Activated CD4-positive, alpha-beta T cell treated with anti-CD3 and anti-CD28 coated beads, Interleukin-2, amount 50 U/mL, for 4 hours (primary cell): ENCODE results near the gene CLN3.
A peak's percentile ranks its signal among the peaks of the same experiment; 100 is the strongest.
"Not testable (repeated sequence)": the region's sequence is repeated elsewhere in the genome, so short reads cannot be mapped to it uniquely, and the experiment has no call there.

ENCODE experiments used
- DNase-seq, 2 experiments: peaks; one replicate each; pipeline ENCODE4 v3.0.0-alpha.2; 2020

Gene CLN3

DNA sequence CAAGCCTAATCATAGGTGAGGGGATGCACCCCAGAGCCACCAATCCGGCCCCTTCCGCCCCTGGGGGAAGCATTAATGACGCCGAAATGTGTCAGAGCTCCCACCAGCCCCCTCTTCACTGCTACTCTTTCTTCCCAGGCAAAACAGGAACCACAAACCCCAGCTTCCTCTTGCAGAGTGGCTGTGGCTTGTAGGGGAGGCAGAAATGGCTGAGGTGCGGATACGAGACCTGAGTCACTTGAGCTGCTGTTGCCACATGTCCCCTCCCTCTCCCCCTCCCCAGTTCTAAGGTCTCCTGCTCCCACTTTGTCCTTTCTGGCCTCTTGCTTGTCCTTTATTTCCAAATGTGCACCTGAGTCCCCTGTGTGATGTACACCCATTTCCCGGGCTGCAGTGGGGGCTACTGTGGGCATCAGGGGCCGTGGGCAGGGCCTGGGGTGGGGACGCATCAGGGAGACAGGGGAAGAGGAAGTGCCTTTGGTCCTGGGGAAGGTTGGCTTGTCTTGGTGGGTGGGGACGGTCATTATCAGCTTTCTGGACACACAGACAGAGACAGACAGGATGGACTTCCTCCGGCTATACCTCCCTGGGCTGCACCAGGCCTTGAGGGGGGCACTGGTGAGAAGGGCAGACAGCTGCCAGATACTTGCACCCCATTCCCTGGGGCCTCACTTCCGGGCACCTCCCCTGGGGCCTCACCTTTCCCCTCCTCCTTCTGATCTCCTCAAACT, 2.4 kb upstream of the CLN3 start, which contains the start of gene APOBR:
APOBR (plus strand) TSS at position 523 of the 731 bp plus-strand sequence; CDS start at position 562, 39 bp downstream.
- peak; percentile 75 to 80 for DNase-seq

DNA sequence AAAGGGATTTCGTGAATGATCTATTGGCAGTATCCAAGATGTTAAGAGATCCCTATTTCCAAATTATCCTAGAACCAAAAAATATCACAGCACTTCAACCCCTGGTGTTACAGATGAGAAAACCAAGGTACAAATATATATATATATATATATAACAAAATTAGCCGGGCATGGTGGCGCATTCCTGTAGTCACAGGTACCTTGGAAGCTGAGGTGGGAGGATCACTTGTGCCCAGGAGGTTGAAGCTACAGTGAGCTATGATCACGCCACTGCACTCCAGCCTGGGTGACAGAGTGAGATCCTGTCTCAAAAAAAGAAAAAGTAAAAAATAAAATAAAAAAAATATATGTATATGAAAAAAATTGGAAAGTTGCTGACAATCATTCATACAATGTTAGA, 637 bp upstream of the CLN3 start:
- DNase-seq, result no peak

DNA sequence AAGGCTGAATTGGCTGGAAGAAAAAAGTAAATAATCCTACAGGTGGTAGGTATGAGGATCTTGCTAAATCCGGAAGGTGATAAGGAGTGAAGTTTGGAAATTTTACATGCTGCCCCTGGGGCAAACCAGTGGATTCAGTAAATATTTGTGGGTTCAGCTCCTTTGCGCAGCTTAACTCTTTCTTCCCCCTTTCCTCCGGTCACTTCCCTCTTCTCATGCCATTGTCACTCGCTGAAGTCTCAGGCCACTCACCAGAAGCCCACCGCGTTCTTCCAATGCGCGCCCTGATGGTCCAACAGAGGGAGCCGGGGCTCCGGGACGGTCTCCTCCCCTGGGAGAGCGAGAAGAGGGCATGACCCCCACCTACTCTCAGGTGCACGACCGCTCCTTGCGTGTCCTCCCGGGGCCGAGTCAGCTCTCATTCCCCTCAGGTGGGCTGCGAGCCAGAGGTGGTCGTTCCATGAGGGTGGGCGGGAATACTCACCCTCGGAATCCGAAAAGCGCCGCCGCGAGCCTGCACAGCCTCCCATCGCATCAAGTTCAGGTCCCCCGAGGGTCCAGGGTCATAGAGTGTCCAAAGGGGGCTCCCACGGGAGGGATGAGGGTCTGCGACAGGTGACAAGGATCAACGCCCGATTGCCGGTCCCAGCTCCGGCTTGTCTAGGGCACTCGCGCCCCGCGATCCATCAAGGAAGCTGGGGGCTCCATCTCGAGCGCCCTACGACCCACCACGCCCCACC, 474 bp downstream of the CLN3 start:
- DNase-seq, result no peak

DNA sequence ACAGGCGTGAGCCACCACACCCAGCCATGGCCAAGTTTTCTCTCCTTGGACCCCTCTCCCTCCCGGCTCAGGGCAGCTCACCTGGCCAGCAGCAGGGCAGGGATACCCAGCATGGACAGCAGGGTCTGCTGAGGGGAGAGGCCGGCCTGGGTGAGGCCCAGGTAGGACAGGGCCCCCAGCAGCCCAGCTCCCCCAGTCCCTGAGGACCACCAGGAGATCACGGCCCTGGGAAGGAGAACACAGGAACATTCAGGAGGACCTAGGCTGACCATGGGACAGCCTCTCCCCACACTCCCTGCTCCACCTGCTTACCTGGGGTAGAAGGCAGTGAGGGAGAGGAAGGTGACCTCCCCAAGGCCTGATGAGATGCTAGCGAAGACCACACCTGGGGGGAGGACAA, 5.6 kb downstream of the CLN3 start:
- no peak for DNase-seq

DNA sequence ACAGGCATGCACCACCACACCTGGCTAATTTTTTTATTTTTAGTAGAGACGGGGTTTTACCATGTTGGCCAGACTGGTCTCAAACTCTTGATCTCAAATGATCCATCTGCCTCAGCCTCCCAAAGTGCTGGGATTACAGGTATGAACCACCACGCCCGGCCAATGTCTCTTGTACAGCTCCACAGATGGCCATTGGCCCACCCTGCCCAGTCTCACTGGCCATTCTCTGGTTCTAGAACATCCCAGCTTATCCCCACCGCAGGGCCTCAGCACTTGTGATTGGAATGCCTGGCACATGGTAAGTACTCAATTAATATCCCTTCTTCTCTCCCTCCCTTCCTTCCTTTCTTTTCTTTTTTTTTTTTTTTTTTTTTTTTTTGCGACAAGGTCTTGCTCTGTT, 8.5 kb downstream of the CLN3 start:
- not testable (repeated sequence) for DNase-seq

DNA sequence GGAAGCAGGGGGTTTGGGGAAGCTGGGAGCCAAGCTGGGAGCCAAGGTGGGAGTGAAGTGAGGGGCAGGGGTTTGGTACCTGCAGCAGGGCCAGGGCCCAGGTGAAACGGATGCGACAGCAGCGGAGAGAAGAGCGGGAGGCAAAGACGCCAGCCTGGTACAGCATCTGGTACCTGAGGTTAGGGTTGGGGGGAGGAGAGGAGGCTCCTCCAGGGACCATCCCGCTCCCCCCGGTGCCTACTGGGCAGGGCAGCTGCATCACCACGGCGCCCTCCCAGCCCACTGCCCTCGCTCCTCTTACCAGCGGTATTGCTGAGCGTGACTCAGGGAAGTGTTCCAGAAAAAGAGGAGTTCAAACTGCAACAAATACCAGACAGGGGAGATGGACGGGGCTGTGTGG, 9.8 kb downstream of the CLN3 start:
- no peak for DNase-seq

DNA sequence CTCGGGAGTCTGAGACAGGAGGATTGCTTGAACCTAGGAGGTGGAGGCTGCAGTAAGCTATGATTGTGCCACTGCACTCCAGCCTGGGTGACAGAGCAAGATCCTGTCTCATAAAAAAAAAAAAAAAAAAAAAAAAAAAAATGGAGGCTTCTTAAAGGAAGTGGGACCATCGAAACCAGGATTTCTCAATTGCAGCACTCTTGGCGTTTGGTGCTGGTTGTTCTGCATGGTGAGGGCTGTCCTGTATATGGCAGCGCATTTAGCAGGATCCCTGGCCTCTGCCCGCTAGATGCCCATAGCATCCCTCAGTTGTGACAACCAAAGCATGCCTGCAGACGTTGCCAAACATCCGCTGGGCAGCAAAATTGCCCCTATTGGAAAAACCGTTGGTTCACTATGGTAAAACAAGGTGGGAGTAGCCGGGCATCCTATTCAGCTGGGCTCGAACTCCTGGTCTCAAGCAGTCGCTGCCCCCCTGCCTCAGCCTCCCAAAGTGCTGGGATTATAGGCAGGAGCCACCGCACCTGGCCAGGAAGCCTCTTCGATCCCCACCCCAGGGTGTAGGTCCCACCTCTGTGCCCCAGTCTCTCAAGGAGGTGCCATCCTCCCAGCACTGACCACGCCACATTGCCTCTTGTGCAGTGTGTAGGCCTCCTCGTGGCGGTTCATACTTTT, 13.2 kb downstream of the CLN3 start:
- no peak for DNase-seq

DNA sequence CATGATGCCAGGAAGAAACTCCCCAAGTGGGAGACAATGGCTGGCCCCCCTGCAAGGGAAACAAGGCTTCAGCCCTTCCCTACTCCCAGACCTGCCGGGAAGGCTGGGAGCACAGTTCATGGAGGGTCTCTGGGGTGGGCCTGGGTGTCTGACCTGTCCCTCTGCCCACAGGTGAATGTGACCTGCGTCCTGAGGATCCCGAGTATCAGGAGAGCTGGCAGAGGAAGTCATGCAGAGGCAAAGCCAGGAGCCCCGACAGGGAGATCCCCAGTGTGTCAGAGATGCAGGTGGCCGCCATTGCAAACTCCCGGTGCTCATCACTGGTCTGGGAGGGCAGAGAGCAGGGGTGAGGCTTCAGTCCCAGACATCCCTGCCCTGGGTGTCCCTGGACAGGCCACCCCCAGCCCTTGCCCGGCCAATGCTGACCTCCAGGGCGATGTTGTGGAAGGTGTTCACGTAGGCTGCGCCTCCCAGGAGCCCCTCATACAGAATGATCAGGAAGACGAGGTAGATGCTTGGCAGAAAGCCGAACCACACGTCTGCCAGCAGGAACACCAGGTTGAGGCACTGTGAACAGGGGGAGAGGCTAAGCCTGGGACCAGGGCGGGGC, 14.5 kb downstream of the CLN3 start:
- no peak for DNase-seq

DNA sequence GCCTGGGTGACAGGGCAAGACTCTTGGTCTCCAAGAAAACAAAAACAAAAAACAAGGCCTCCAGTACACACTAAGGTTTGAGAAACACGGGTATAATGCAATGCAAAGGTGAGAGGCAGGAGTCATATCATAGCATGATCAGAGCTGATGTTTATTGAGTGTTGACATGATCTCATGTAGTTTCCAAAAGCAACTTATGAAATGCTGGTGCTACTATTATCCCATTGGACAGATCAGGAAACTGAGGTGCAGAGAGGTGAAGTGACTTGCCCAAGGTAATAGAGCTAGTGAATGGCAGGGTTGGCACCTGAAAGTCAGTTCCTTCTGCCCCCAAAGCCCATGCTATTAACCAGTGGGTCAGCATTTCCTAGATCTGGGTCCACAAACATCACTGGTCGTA, 16.7 kb downstream of the CLN3 start:
- no peak for DNase-seq

DNA sequence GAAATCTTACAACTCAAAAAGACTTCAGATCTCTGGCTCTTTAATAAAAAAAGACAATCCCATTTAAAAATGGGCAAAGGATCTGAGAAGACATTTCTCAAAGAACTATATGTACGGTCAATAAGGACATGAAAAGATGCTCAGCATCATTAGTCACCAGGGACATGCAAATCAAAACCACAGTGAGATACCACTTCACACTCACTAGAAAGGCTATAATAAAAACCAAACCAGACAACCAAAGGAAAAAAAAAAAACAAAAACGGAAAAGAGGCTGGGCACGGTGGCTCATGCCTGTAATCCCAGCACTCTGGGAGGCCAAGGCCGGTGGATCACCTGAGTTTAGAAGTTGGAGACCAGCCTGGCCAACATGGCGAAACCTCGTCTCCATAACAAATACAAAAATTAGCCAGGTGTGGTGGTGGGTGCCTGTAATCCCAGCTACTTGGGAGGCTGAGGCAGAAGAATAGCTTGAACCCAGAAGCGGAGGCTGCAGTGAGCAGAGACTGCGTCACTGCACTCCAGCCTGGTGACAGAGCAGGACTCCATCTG, 18.1 kb downstream of the CLN3 start:
- no peak for DNase-seq

DNA sequence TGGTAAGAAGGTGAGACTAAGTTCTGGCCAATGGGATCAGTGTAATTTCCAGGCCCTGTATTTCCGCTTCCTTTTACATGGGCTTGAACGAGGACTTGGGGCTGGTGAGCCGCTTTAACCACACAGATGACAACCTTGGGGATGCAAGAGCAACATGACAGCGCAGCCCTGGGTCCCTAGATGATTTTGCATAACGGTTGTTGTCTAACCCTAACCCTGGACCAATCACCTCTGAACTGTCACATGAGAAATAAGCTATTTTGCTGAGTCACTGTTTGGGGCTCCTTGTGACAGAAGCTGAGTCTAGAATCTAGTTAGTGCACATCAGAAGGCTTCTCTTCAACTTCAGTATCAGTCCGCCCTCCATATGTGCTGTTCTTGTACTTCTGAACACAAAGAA, 44.8 kb downstream of the CLN3 start:
- DNase-seq, result not testable (repeated sequence)

DNA sequence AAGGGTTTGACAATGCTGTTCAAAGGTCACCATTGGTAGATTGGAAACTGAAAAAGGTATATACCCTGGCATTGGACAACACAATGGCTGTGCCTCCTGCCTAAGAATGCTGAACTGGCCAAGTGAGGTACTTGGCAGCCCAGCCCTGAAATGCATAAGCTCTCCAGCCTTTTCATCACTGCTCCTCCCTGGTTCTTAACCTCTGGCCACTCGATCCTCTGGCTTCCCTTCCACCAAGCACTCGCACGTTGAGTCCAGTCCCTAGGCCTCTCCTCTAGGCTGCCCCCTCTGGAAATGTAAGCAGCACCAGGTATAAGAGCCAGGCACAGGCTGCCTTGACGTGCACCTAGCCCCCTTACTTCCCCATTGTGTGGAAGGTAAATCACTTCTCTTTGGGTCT, 45.5 kb downstream of the CLN3 start:
- DNase-seq, result not testable (repeated sequence)

DNA sequence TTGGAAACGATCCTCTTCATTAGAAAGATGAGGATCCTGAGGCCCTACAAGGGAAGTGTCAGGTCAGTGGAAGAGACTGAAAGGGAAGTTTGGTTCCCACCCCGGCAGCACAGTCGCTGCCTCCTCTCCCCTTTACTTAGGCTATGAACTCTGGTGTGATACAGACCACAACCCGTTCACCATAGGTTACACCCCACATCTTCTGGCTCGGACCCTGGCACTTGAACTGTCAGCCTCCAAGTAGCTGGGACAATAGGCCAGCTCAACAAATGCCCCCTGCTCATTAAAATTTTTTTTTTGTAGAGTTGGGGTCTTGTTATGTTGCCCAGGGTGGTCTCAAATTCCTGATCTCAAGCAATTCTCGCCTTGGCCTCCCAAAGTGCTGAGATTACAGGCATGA, 47.9 kb downstream of the CLN3 start:
- not testable (repeated sequence) for DNase-seq

DNA sequence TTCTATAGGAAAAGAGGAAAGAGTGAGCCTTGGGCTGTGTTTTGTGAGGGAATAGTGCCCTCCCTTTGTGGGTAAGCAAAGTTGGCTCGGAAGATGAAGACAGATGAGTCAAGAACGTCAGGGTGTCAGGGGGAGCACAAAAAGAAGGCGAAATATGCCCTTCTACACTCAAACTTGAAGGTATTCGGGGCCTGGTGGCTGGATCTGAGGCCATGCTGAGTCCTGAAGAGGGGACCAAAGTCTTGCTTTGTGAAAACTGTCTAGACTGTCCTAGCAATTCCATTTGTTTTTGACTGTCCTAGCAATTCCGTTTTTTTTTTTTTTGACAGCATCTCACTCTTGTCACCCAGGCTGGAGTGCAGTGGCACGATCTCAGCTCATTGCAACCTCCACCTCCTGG, 53.0 kb downstream of the CLN3 start:
- not testable (repeated sequence) for DNase-seq

DNA sequence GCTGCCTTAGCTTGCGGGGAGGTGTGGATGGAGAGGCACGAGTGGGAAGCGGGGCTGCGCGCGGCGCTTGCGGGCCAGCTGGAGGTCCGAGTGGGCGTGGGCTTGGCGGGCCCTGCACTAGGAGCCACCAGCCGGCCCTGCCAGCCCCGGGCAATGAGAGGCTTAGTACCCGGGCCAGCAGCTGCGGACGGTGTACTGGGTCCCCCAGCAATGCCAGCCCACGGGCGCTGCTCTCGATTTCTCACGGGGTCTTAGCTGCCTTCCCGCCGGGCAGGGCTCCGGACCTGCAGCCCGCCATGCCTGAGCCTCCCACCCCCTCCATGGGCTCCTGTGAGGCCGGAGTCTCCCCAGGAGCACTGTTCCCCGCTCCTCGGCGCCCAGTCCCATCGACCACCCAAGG, 56.5 kb downstream of the CLN3 start:
- DNase-seq, result not testable (repeated sequence)
